IMR-90 (cell line): Measurements from ENCODE around the gene TRMT6. TPM values are rescaled to one million over a fixed set of nuclear protein-coding genes. Genes with fewer than 3 reads are reported as not detected.
A peak's percentile ranks its signal among the peaks of the same experiment; 100 is the strongest.

Experiments used
- ATAC-seq: fragments of 200-7000 bp; cut with Tn5 transposase; 2 replicates; pipeline ENCODE4 v1.9.1; 2020; ENCODE audit warnings: low read depth, mild to moderate bottlenecking, moderate library complexity
- BruUV-seq: library from RNA; stranded (reverse); fragments of 400-500 nt; replicated peaks from 2 replicates; lab custom pipeline; 2021; lab: Mats Ljungman, UMichigan
- CTCF ChIA-PET: fragments of 300-600 bp; formaldehyde crosslinking; extraction: SDS; loops from one replicate; lab custom pipeline; 2021; ENCODE audit warnings: antibody characterized with exemption; lab: Yijun Ruan, JAX
- POLR2A ChIA-PET: fragments of 300-600 bp; sonication (Branson Sonifier 250); formaldehyde crosslinking; loops from one replicate; lab custom pipeline; 2022; ENCODE audit warnings: antibody characterized with exemption; ENCODE audit not compliant: unreplicated experiment; lab: Charles Lee
- DNase-seq: peaks from one replicate; pipeline ENCODE4 v3.0.0; 2013
- H2AFZ ChIP-seq: replicated peaks from 2 replicates; pipeline ENCODE3; 2013; ENCODE audit warnings: low read length, mild to moderate bottlenecking; ENCODE audit not compliant: poor library complexity
- H2AK5ac ChIP-seq: 2 replicates; pipeline ENCODE4 v1.6.1; 2013; ENCODE audit warnings: low read depth, low read length, inconsistent platforms
- H2AK9ac ChIP-seq: replicated peaks from 2 replicates; pipeline ENCODE3; 2013; ENCODE audit warnings: mild to moderate bottlenecking, low read depth, low read length, moderate library complexity; ENCODE audit not compliant: poor library complexity
- H2BK120ac ChIP-seq: 2 replicates; pipeline ENCODE4 v1.6.1; 2013; ENCODE audit warnings: low read depth, low read length, inconsistent platforms
- H2BK15ac ChIP-seq: 3 replicates; pipeline ENCODE4 v1.6.1; 2013; ENCODE audit warnings: low read depth, low read length, inconsistent platforms
- H2BK20ac ChIP-seq: 2 replicates; pipeline ENCODE4 v1.6.1; 2013; ENCODE audit warnings: low read depth, mild to moderate bottlenecking, inconsistent platforms, low read length, moderate library complexity
- H2BK5ac ChIP-seq: 2 replicates; pipeline ENCODE4 v1.6.1; 2013; ENCODE audit warnings: mild to moderate bottlenecking, low read depth, low read length, inconsistent platforms; ENCODE audit not compliant: poor library complexity, severe bottlenecking
- H3K14ac ChIP-seq: replicated peaks from 2 replicates; pipeline ENCODE4 v1.6.1; 2013; ENCODE audit warnings: low read depth, low read length, inconsistent platforms
- H3K18ac ChIP-seq: 2 replicates; pipeline ENCODE4 v1.6.1; 2013; ENCODE audit warnings: low read depth, low read length, control low read depth
- H3K23ac ChIP-seq: 2 replicates; pipeline ENCODE4 v1.6.1; 2013; ENCODE audit warnings: low read depth, low read length, inconsistent platforms
- H3K27ac ChIP-seq: 2 replicates; pipeline ENCODE4 v1.5.1; 2013; ENCODE audit warnings: mild to moderate bottlenecking, control low read depth, low read length; ENCODE audit not compliant: insufficient read depth
- H3K27me3 ChIP-seq: 2 replicates; pipeline ENCODE4 v1.6.1; 2013; ENCODE audit warnings: low read length; ENCODE audit not compliant: control insufficient read depth, insufficient read depth
- H3K36me3 ChIP-seq: 2 replicates; pipeline ENCODE4 v1.6.1; 2013; ENCODE audit warnings: low read length, mixed read lengths; ENCODE audit not compliant: control insufficient read depth, insufficient read depth
- H3K4ac ChIP-seq: 2 replicates; pipeline ENCODE4 v1.6.1; 2013; ENCODE audit warnings: low read depth, low read length, inconsistent platforms
- H3K4me1 ChIP-seq: 2 replicates; pipeline ENCODE4 v1.6.1; 2013; ENCODE audit warnings: low read length, mixed read lengths; ENCODE audit not compliant: control insufficient read depth, insufficient read depth
- H3K4me2 ChIP-seq: 2 replicates; pipeline ENCODE4 v1.6.1; 2013; ENCODE audit warnings: low read depth, mild to moderate bottlenecking, control low read depth, low read length, moderate library complexity
- H3K4me3 ChIP-seq: 2 replicates; pipeline ENCODE4 v1.5.1; 2013; ENCODE audit warnings: low read depth, mild to moderate bottlenecking, control low read depth, low read length, moderate library complexity; ENCODE audit not compliant: insufficient read depth
- H3K56ac ChIP-seq: 2 replicates; pipeline ENCODE4 v1.6.1; 2013; ENCODE audit warnings: low read length, inconsistent platforms; ENCODE audit not compliant: insufficient read depth; ENCODE audit errors: extremely low read depth
- H3K79me1 ChIP-seq, 2 experiments: 2 replicates each; pipeline ENCODE4 v1.6.1; 2013; ENCODE audit warnings: low read length in 2 of 2, inconsistent platforms in 1 of 2, low read depth in 1 of 2
- H3K9ac ChIP-seq: 2 replicates; pipeline ENCODE4 v1.6.1; 2013; ENCODE audit warnings: low read depth, low read length, control low read depth
- H3K9me1 ChIP-seq: 2 replicates; pipeline ENCODE4 v1.6.1; 2013; ENCODE audit warnings: low read length, inconsistent platforms; ENCODE audit not compliant: insufficient read depth
- H3K9me3 ChIP-seq: 2 replicates; pipeline ENCODE4 v1.6.1; 2013; ENCODE audit warnings: low read length; ENCODE audit not compliant: control insufficient read depth, insufficient read depth
- H4K20me1 ChIP-seq: 2 replicates; pipeline ENCODE4 v1.6.1; 2013; ENCODE audit warnings: low read length, inconsistent platforms; ENCODE audit not compliant: insufficient read depth
- H4K5ac ChIP-seq: 2 replicates; pipeline ENCODE4 v1.6.1; 2013; ENCODE audit warnings: mild to moderate bottlenecking, low read depth, low read length, control low read depth
- H4K8ac ChIP-seq, 2 experiments: 2 replicates each; pipeline ENCODE4 v1.6.1; 2013; ENCODE audit warnings: low read depth in 2 of 2, low read length in 2 of 2, control low read depth in 1 of 2, inconsistent platforms in 1 of 2
- H4K91ac ChIP-seq: 2 replicates; pipeline ENCODE4 v1.6.1; 2013; ENCODE audit warnings: low read depth, low read length, inconsistent platforms; ENCODE audit not compliant: insufficient read depth
- CEBPB ChIP-seq: IDR thresholded peaks from 2 replicates; pipeline ENCODE4 v1.6.1; 2012; ENCODE audit warnings: low read depth, low read length, improper control_type of control experiment
- CHD1 ChIP-seq: IDR thresholded peaks from 2 replicates; pipeline ENCODE4 v1.6.1; 2012; ENCODE audit warnings: low read depth, low read length, improper control_type of control experiment
- MAZ ChIP-seq: IDR thresholded peaks from 2 replicates; pipeline ENCODE4 v1.6.1; 2012; ENCODE audit warnings: low read depth, mild to moderate bottlenecking, low read length, improper control_type of control experiment, moderate library complexity, borderline replicate concordance
- WGBS, 2 experiments: methylation state at CpG; one replicate each; pipeline versions ENCODE4 v1.1.5 to v1.1.7; 2013; ENCODE audit warnings: missing lambda C conversion rate in 2 of 2; ENCODE audit not compliant: insufficient read length in 1 of 2; ENCODE audit errors: extremely low coverage in 2 of 2; 5-methylcytosine and 5-hydroxymethylcytosine counted together
- dilution Hi-C: fragments of 300-500 bp; cut with HindIII; formaldehyde crosslinking; loops from one replicate; pipeline ENCODE4 v1.14.3; 2018; ENCODE audit warnings: low sequenced_read_pairs; ENCODE audit not compliant: unreplicated experiment
- in situ Hi-C: fragments of 300-500 bp; cut with MboI; formaldehyde crosslinking; loops from 3 replicates; pipeline ENCODE4 v1.14.3; 2019; ENCODE audit warnings: low sequenced_read_pairs, inconsistent platforms, mixed read lengths
- intact Hi-C: fragments of 100-400 bp; cut with micrococcal nuclease; formaldehyde crosslinking; loops from 2 replicates; pipeline ENCODE4 v1.10.0; 2022
- polyA plus RNA-seq, 3 experiments: library from polyadenylated mRNA; depleted of rRNA; stranded (reverse); fragments of >200 nt; gene quantifications; 2 replicates each; pipeline ENCODE4 v1.2.3, GENCODE V29; 2012; ENCODE audit warnings: low replicate concordance in 1 of 3
- total RNA-seq: library from RNA; depleted of rRNA; stranded (reverse); fragments of >200 nt; gene quantifications from 2 replicates; pipeline ENCODE4 v1.2.3, GENCODE V29; 2012

TRMT6 gene
- total and polyA plus RNA-seq, 2 of the 4 experiments (the other 2 are of a cell fraction), result 7.2 to 8.0 TPM

- no peak overlapping the region for H3K56ac ChIP-seq
- H3K36me3 ChIP-seq, result no peaks in the 10 kb centered on the region; the same call in 1 of the 2 replicates
- peak overlapping the region; percentile 60; the same call in 1 of the 2 replicates for H3K27ac ChIP-seq
- dilution Hi-C loops (no loop called here), intact Hi-C loops (no loop called here), in situ Hi-C loops (loop anchor here (25.0 kb wide), 1 partner anchor 436 kb away; no protein-coding TSS in a partner anchor)
- H3K4me1 ChIP-seq, result peaks cover 2% of the 10 kb centered on the region; the same call in 1 of the 2 replicates
- peak; percentile 68 for DNase-seq
- ATAC-seq, result peak; percentile 84
- no peaks in the 10 kb centered on the region for H3K27me3 ChIP-seq
- no peak overlapping the region for H4K5ac ChIP-seq
- no CpG with 5 or more reads among the region's 2 CpGs for WGBS, 2 experiments
- H4K91ac ChIP-seq, result no peak overlapping the region
- no peak overlapping the region for H2AK5ac ChIP-seq
- H3K14ac ChIP-seq, result no peak overlapping the region
- H2AK9ac ChIP-seq, result no peak overlapping the region
- BruUV-seq, result no TSS peak
- H3K79me1 ChIP-seq, result no peaks in the 10 kb centered on the region
- H3K4ac ChIP-seq, result no peak overlapping the region
- H2BK120ac ChIP-seq, result no peak overlapping the region
- no peak overlapping the region; the same call in 1 of the 2 replicates for H3K18ac ChIP-seq
- H4K20me1 ChIP-seq, result no peaks in the 10 kb centered on the region
- no peak overlapping the region for H2BK20ac ChIP-seq
- H2BK5ac ChIP-seq, result peak overlapping the region; percentile 29
- no peaks in the 10 kb centered on the region; the same call in 1 of the 2 replicates for H3K9me1 ChIP-seq
- no peak overlapping the region for H3K9ac ChIP-seq
- H3K4me2 ChIP-seq, result peak overlapping the region; percentile 46; the same call in 1 of the 2 replicates
- H3K9me3 ChIP-seq, result no peaks in the 10 kb centered on the region
- ChIA-PET CTCF (interaction anchor here (0.6 kb wide), 1 partner anchor 177 kb away, joined by 4 read pairs; no protein-coding TSS in a partner anchor), POLR2A (no interaction called here)
- H3K23ac ChIP-seq, result no peak overlapping the region
- H2BK15ac ChIP-seq, result no peak overlapping the region
- no peak overlapping the region for H4K8ac ChIP-seq
- no peak overlapping the region for H2AFZ ChIP-seq
- no peak overlapping the region for H3K4me3 ChIP-seq
- TF ChIP-seq CHD1 (no peak), CEBPB (peak; percentile 47; the same call in 1 of the 2 replicates), MAZ (no peak)
Measured at GRCh38 chr20:5973172-5973571, 22.8 kb upstream of the TRMT6 start.
